ENCODE measurements around the gene UBXN7. TPM values are rescaled to one million over a fixed set of nuclear protein-coding genes. Genes with fewer than 3 reads are reported as not detected.
"Not testable (repeated sequence)": the region's sequence is repeated elsewhere in the genome, so short reads cannot be mapped to it uniquely, and the experiment has no call there.

The UBXN7 gene
- total and polyA plus RNA-seq, 2 of the 8 experiments (the other 6 are each of a cell fraction or from before 2014, with no cell fraction given) = 18.5 to 109 TPM

GRCh38 chr3:196358540-196358939 lies 73.7 kb downstream of the UBXN7 start:
- H3K27ac ChIP-seq (ENCODE audit: low read depth, low read length); H3K4ac ChIP-seq (replicated peaks; ENCODE audit: insufficient read length, low read depth, low read length); H2BK120ac ChIP-seq (replicated peaks; ENCODE audit: low read depth, low read length); H3K23ac ChIP-seq (ENCODE audit: insufficient read length); H3K79me2 ChIP-seq (ENCODE audit: control insufficient read depth in 1 of 2, insufficient read depth in 2 of 2, low read length in 2 of 2); H3K9ac ChIP-seq (replicated peaks in 1 of 4; ENCODE audit: extremely low read depth in 1 of 4, low read depth in 3 of 4, low read length in 3 of 4); H3K4me2 ChIP-seq (ENCODE audit: insufficient read depth in 1 of 2, low read depth in 2 of 2, low read length in 2 of 2); H3K18ac ChIP-seq (ENCODE audit: extremely low read depth, low read length); H4K20me1 ChIP-seq (replicated peaks in 1 of 2; ENCODE audit: control insufficient read depth in 1 of 2, insufficient read depth in 2 of 2, low read length in 2 of 2); H2BK5ac ChIP-seq (ENCODE audit: low read depth, low read length); H2BK15ac ChIP-seq (ENCODE audit: low read length); H4K5ac ChIP-seq (ENCODE audit: insufficient read length, low read depth, low read length); H3K9me3 ChIP-seq (ENCODE audit: insufficient read depth in 2 of 2, low read depth in 1 of 2, low read length in 1 of 2); H2BK20ac ChIP-seq (ENCODE audit: low read length); H2AK5ac ChIP-seq (ENCODE audit: low read depth, low read length); CTCF ChIA-PET (ENCODE audit: partially characterized antibody); H2AFZ ChIP-seq (ENCODE audit: low read length); DNase-seq (ENCODE audit: low read depth in 1 of 2, low spot score in 2 of 2); H4K8ac ChIP-seq (ENCODE audit: extremely low read depth, insufficient read depth, low read length); H3K23me2 ChIP-seq (ENCODE audit: low read depth, low read length); H2BK12ac ChIP-seq (ENCODE audit: low read depth, low read length); H4K91ac ChIP-seq (replicated peaks; ENCODE audit: insufficient read length, low read length); H3K4me3 ChIP-seq (ENCODE audit: extremely low read depth in 1 of 4, insufficient read depth in 2 of 4, low read depth in 3 of 4, low read length in 4 of 4); H3K14ac ChIP-seq (ENCODE audit: insufficient read length); H3K56ac ChIP-seq (replicated peaks; ENCODE audit: insufficient read length, low read depth, low read length); H3K79me1 ChIP-seq (ENCODE audit: low read depth, low read length); H3K27me3 ChIP-seq (replicated peaks in 1 of 4; ENCODE audit: control insufficient read depth in 3 of 4, extremely low read depth in 1 of 4, insufficient read depth in 3 of 4, low read length in 3 of 4); FAIRE-seq; H3K4me1 ChIP-seq (replicated peaks in 1 of 4; ENCODE audit: control insufficient read depth in 3 of 4, insufficient read depth in 4 of 4, low read length in 3 of 4): not testable (repeated sequence)
- POLR2A ChIA-PET (ENCODE audit: partially characterized antibody) = interaction anchor here (0.6 kb wide), 1 partner anchor 282 kb away, joined by 3 read pairs; no protein-coding TSS in a partner anchor
- 96% methylated on average over 3 of the region's 4 CpGs; no CpG with 5 or more reads in 1 of the 2 experiments for WGBS, 2 experiments (ENCODE audit: extremely low coverage in 1 of 2, insufficient coverage in 1 of 2, insufficient read length in 1 of 2, insufficient replicate concordance in 2 of 2, low coverage in 1 of 2, low lambda C conversion rate in 2 of 2, missing lambda C conversion rate in 1 of 2)
- peaks cover 18 to 74% (median 36%) of the 10 kb centered on the region in 4 experiments for H3K36me3 ChIP-seq (ENCODE audit: control insufficient read depth in 2 of 4, insufficient read depth in 4 of 4, low read length in 3 of 4)

All from H1 (cell line).